Stimulated activated naive CD8-positive, alpha-beta T cell treated with anti-CD3 and anti-CD28 coated beads, Interleukin-15, Interleukin-2, amounts not matched to agents 100 U/mL and 50 U/mL, for 24 hours (primary cell): ENCODE measurements around the gene PPP1R15B.

Experiments
- ATAC-seq: fragments of 150-1000 bp; cut with Tn5 transposase; one replicate; pipeline ENCODE4 v1.10.0; 2021
- DNase-seq: peaks from one replicate; pipeline ENCODE4 v3.0.0; 2021

Gene PPP1R15B

GRCh38 chr1:204420039-204421004, 8.7 kb upstream of the PPP1R15B start:
- ATAC-seq (no peak), DNase-seq (no peak)

DNA sequence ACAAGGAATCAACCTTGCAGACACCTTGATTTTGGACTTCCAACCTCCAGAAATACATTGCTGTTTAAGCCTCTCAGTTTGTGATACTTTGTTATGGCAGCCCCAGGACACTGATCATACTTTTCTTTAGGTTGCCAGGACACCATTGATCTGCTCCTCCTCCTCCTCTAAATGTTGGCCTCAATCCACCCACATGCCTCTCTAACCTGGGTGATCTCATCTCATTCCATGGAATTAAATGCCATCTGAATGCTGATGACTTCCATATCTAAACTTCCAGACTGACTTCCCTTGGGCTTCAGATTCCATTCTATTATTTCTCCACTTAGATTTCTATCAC, 7.4 kb upstream of the PPP1R15B start:
- DNase-seq (no peak), ATAC-seq (no peak)

DNA sequence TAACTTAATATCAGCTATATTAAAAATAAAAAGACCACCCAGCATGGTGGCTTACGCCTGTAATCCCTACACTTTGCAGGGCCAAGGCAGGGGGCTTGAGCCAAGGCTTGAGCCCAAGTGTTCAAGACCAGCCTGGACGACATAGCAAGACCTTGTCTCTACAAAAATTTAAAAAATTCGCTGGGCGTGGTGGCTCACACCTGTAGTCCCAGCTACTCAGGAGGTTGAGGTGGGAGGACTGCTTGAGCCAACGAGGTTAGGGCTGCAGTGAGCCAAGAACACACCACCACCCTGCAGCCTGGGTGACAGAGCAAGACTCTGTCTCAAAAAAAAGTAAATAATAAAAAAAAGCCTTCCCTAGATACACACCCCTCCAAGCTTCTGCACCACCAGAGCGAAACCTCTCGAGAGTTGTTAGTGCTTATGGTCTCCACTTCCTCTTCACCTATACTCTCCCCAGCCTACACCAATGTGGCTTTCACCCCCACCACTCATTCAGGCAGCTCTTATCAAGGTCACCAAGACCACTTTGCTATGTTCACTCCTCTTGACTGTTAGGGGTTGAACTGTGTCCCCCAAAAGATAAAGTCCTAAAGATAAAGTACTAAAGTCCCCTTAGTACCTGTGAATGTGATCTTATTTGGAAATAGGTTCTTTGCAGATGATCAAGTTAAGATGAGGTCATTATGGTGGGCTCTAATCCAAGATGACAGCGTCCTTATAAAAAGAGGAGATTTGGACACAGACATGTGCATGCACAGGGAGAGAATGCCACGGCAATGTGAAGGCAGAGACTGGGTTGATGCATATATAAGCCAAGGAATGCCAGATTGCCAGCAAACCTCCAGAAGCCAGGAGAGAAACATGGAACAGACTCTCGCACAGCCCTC, 6.8 kb upstream of the PPP1R15B start:
- DNase-seq (no peak), ATAC-seq (peak; percentile 21)

- DNase-seq = peak; percentile 62
- ATAC-seq = peak; percentile 89
Observed at GRCh38 chr1:204417074-204417997, 5.7 kb upstream of the PPP1R15B start.

GRCh38 chr1:204416589-204417073, 5.0 kb upstream of the PPP1R15B start:
- no peak for DNase-seq
- ATAC-seq = no peak

DNA sequence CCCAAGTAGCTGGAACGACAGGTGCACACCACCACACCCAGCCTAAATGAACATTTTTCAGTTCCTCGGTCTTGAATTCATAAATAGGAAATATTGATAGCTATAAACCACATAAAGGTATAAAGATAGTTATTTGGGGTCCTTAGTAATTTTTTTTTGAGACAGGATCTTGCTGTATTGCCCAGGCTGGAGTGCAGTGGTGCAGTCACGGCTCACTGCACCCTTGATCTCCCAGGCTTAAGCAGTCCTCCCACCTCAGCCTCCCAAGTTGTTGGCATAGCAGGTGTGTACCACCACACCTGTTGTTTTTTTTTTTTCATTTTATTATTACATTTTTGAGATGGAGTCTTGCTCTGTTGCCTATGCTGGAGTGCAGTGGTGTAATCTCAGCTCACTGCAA, 3.7 kb upstream of the PPP1R15B start:
- DNase-seq (no peak), ATAC-seq (no peak)

GRCh38 chr1:204414016-204414415, 2.4 kb upstream of the PPP1R15B start:
- DNase-seq (no peak), ATAC-seq (no peak)

- DNase-seq (no peak), ATAC-seq (no peak)
Observed at GRCh38 chr1:204413170-204413535, 1.5 kb upstream of the PPP1R15B start.

DNA sequence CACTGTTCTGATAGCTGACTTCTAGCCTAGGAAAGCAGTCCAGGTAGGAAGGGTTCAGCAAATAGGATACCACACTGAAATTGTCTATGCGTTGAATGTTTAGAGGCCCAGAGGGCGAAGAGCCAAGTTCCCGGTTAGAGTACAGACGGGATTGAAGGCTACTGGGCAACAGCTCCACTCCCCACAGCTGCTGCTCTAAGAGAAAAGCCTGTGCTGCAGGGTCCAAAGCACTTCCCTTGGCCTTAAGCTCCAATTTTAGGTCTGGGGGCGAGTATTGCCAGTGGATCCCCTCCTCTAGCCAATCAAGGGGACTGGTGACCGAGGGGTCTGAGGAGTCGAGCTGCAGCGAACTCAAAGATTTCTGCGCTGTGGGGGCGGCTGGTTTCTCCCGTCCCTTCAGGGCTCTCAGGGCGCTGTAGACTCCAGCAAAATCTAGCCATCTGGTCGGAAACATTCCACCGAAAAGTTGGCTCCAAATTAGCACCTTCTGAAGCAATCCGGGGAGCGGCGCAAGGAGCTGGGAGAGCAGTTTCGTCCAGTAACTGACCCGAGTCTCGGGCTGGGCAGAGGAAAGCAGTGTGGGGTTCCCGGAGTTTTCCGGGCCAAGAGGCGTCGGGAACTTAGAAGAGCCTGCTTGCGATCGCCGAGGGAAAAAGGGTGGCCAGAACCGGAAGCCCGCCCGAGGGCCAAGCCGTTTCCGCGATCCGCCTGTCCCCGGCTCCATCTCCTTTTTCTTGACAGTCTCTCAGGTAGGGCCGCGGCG, 748 bp downstream of the PPP1R15B start:
- ATAC-seq (peak; percentile 10), DNase-seq (peak; percentile 51)

DNA sequence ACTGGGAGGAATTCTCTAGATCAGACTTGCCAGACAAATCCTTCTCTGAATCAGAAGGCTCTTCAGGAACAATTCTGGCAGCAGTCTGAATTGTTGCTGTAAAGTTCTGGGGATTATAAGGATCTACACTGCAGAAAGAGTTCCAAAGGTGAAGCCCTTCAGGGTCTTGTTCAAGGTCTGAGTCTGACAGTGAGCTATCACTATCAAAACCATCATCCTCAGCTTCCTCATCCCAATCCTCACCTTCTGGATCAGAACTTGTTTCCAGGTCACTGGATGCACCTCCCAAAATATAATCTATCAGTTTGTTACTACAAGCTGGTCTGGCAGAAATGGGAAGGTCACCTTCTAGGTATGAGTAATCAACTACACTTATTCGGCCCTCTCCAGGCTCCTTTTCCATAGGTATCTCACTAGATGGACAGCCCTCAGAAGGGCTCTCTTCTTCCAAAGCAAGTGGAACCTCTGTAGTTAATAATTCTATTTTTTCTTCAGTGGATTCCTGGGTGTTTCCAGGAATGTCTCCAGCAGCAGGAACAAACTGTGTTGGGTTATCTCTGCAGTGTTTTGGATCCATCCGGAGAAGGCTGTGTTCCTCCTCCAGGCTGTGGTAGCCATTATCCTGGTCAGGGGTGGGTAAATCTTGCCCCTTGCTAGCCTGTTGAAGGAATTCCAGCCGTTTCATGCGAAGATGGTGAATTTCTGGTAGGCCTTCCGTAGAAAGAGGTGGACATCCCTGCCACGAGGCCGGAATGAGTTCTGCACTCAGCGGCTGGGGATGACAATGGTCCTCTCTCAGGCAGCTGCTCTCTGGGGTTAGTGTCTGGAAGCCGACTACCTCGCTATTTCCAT, 1.6 kb downstream of the PPP1R15B start:
- DNase-seq = no peak
- no peak for ATAC-seq

GRCh38 chr1:204409123-204409522, 2.5 kb downstream of the PPP1R15B start:
- ATAC-seq (no peak), DNase-seq (no peak)

DNA sequence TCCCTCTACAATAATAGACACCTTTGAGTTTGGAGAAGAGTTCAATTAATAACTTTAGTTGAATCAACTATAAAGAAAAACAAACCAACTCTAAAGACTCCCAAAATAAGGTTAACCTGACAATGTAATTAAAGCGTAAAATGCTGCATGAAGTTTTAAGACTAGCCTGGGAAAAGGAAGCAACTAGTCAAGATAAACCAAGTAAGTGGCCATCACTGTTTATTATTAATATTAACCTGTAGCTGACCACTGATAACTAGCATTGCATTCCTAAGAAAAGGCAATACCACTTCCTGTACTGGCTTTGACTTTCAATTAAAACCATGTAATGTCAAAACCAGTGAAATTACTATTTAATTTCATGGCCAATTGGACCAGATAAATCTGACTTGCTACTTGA, 3.0 kb downstream of the PPP1R15B start:
- ATAC-seq = no peak
- no peak for DNase-seq

DNA sequence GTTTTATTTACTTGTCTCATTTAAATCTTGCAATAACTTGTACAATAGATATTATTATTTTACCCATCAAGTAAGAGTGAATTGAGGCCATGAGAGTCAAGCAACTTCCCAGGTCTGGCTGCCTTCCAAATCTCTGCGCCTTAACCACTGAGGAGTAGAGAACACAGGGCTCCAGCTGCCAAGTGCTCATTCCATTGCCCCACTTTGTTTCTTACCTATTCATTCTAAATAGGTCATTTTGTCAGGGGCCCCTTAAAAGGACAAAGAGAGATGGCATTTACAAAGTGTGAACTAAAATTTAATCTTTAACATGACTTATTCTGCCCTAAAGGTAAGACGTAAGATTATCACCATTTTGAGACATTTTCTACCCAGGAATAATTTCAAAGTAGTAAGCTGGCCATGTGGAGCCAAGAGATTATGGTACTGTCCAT, 3.5 kb downstream of the PPP1R15B start:
- no peak for ATAC-seq

GRCh38 chr1:204407295-204407971, 4.2 kb downstream of the PPP1R15B start:
- ATAC-seq (no peak), DNase-seq (no peak)

More for the DNA sequence above, 3.5 kb downstream of the PPP1R15B start:
- DNase-seq = peak; percentile 30

DNA sequence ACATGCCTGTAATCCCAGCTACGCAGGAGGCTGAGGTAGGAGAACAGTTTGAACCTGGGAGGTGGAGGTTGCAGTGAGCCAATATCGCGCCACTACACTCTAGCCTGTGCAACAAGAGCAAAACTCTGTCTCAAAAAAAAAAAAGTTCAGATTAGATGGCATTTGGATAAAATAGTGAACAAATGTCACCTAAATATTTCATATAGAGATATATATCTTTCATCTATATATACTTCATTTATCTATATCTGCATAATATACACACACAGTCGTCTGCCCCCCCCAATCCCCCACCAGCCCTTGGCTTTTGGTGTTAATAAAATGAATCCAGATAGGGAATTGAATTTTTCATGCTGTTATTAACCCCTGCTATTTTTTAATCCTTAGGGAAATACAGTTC, 5.0 kb downstream of the PPP1R15B start:
- no peak for DNase-seq
- ATAC-seq = no peak

DNA sequence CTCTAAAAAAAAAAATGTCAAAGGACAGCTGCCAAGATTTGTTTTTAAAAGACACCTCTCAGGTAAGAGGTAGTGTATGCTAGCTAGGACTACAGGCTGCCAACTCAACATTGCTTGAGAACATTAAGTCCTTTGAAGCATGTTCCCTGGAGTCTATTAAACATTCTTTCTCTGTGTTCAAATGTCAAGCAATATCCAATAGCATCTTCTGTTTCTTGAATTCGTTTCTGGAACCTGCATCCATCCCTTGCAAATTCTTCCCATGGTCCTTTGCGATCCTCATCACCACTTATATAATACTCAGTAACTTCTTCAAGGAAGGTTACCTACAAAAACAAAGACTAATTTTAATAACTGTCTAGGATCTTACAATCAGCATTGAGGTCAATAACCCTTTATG, 5.6 kb downstream of the PPP1R15B start:
- no peak for ATAC-seq
- no peak for DNase-seq

- ATAC-seq (no peak), DNase-seq (no peak)
Observed at GRCh38 chr1:204404629-204405028, 7.0 kb downstream of the PPP1R15B start.

DNA sequence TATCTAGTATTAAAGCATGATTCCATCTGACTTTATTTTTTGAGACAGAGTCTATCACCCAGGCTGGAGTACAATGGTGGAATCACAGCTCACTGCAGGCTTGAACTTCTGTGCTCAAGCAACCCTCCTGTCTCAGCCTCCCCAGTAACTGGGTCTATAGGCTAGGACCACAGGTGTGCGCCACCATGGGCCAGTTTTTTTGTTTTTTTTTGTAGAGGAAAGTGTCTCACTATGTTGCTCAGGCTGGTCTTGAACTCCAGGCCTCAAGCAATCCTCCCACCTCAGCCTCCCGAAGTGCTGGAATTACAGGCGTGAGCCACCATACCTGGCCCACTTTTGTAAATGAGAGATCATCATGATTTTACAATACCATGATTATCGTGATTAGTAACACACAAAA, 9.2 kb downstream of the PPP1R15B start:
- ATAC-seq (no peak), DNase-seq (no peak)

GRCh38 chr1:204401730-204402129, 9.9 kb downstream of the PPP1R15B start:
- DNase-seq = no peak
- no peak for ATAC-seq
